HG03378 (cell line): Measurements from ENCODE around the gene KRT12.

ENCODE experiments used
- ATAC-seq: cut with Tn5 transposase; IDR thresholded peaks from one replicate; pipeline ENCODE4 v1.9.1; 2021; ENCODE audit warnings: mild to moderate bottlenecking, moderate library complexity; ENCODE audit not compliant: unreplicated experiment

Gene KRT12

DNA sequence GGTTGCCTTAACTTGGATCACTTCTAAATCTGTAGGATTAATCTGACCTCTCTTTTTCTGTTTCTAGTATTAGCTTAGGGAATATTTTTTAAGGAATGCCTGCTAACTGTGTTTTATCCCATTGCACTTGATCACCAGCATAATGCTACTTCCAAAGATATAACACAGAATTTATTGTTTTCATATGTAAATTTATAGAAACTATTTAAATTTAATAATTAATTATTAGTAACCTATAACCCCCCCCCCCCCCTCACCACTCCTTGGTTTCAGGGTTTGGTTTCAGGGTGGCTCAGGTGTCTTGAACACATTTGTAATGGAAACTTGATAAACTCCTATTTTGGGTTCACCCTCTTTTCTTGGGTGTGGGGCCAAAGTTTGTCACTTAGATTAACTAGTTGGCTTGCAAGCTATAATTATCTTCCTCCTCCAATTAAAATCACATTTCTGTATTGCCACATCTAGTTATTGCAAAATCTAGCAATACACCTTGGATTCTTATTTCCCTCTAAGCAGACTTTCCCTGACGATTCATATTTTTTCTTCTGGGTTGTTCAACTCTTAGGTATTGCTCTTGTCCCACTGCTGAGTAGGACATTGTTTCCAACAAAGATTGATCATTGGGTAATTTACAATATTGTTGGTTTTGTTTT is 18.3 kb downstream of the KRT12 start:
- no peak for ATAC-seq

DNA sequence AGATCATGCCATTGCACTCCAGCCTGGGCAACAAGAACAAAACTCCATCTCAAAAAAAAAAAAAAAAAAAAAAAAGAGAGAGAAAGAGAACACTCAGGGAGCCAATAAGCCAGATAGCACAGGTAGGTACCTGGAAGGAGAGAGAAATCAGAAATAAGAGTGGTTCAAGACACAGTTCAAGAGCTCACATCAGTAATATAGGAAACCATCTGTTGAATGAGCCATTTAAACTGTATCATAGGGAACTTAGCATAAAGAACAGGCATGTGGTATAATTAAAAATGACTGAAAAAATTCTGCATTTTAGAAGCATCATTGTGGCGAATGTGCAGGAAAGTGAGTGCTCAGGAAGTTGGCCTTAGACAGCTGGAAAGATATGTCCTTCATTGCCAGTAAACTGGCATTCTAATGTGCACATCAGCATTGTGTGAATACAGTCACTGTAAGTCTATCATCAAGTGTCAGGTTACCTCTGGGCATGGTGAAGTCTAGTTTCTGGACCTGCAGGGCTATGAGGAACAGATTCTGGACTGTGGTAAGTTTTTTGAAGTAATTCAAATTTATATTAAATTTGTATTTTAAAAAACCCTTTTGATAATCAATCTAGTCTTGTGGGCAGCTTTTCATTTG is 20.4 kb downstream of the KRT12 start:
- no peak for ATAC-seq

- ATAC-seq: no peak
These were observed 22.3 kb downstream of the KRT12 start for GRCh38 chr17:40844671-40845107.

- ATAC-seq: no peak
These were observed 23.8 kb downstream of the KRT12 start for GRCh38 chr17:40843242-40843641.

DNA sequence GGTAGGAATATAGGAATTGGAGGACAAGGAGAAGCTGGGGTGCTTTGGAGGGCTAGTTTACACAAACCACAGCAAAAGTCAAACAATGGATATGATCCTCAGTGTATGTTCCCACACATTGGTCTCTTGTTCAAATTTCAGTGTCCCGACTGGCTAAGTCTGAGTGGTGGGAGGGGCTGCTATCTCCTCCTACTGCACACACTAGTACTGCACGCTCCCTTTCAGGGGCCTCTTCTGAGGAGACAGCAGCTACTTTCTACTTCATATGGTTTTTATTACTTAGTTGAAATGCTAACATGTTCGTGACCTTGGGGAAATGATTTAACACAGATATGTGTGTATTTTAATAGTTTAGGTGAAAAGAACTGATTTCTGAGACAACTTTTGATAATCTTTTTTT is 25.8 kb downstream of the KRT12 start:
- ATAC-seq: no peak

DNA sequence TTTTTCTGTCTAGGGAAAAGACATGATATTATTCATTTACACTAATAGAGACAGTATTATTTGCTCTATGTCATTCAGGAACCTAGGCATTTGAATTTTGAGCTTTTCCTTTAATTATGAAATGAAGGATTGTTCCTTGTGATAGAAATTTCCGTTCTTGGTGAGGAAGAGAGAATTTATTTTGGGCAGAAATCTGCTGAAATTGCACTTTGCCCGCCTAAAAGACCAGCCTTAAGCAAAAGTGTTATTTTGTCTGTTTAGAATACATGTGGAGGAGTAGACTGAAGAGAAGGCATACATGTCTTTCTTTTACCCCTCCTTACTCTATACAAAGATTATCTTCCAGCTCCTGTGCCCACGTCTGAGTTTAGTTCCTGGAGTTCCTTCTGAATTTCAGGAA is 27.8 kb downstream of the KRT12 start:
- ATAC-seq: no peak

DNA sequence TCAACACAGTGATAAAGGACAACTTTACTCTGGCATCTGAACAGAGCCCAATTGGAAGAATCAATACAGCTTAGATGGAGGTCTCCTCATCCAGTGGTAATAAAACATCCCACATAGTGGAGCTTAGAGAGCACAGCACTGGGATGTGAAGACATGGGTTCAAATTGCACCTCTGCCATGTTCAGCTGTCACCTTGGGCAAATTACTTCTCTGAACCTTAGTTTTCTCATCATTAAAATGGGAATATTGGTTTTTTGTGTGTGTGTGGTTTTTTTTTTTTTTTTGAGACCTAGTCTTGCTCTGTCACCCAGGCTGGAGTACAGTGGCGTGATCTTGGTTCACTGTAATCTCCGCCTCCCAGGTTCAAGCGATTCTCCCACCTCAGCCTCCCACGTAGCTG is 31.0 kb downstream of the KRT12 start:
- no peak for ATAC-seq

- no peak for ATAC-seq
These were observed 33.1 kb downstream of the KRT12 start for GRCh38 chr17:40833882-40834281.

DNA sequence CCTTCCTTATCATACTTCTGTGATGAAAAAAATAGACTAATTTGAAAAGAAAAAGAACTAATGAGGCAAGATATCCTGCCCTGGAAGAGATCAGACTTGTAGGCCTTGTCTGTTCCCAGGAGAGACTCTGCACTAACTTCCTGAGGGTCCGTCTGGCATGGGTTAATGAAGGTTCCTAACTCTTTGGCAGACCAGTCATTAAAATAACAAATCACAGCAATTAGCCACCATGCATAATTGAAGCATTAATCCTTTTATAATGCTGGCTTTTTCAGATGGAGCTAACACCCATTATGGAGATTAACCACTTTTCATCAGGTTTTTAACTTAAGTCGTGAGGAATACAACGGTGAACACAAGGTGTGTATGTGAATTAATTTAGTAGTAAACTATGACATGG is 34.2 kb downstream of the KRT12 start:
- no peak for ATAC-seq

DNA sequence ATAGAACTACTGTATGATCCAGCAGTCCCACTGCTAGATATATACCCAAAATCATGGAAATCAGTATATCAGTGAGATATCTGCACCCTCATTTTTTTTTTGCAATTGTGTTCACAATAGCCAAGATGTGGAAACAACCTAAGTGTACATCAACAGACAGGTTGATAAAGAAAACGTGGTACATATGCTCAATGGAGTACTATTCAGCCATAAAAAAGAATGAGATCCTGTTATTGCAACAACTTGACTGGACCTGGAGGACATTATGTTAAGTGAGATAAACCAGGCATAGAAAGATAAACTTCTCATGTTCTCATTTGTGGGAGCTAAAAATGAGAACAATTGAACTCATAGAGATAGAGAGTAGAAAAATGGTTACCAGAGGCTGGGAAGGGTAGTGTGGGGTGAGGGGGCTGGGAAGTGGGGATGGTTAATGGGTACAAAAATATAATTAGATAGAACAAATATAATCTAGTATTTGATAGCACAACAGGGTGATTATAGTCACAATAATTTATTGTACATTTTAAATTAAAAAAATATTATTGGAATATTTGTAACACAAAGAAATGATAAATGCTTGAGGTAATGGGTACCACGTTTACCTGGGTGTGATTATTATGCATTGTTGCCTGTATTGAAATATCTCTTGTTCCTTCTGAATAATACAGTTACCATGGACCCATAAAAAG is 36.8 kb downstream of the KRT12 start:
- ATAC-seq: no peak

GRCh38 chr17:40828454-40829044 is 38.5 kb downstream of the KRT12 start:
- no peak for ATAC-seq

- no peak for ATAC-seq
These were observed 39.1 kb downstream of the KRT12 start for GRCh38 chr17:40827746-40828453.

DNA sequence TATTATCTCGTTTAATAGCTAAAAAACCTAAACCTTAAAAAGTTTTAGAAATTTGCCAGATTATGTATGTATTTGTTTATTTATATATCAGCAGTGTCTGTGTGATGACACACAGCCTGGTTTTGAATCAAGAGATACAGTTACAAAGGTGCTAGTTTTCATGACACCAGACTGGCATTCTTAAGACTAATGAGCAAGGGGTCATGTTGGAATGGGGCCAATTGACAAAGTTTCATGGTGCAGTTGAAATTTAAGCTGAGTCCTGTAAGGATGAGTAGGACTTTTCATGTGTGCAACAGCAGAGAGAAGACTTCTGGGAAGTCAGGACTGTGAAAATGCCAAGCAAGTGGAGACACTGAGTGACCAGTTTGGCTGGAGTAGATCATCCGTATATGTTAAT is 41.4 kb downstream of the KRT12 start:
- ATAC-seq: no peak

DNA sequence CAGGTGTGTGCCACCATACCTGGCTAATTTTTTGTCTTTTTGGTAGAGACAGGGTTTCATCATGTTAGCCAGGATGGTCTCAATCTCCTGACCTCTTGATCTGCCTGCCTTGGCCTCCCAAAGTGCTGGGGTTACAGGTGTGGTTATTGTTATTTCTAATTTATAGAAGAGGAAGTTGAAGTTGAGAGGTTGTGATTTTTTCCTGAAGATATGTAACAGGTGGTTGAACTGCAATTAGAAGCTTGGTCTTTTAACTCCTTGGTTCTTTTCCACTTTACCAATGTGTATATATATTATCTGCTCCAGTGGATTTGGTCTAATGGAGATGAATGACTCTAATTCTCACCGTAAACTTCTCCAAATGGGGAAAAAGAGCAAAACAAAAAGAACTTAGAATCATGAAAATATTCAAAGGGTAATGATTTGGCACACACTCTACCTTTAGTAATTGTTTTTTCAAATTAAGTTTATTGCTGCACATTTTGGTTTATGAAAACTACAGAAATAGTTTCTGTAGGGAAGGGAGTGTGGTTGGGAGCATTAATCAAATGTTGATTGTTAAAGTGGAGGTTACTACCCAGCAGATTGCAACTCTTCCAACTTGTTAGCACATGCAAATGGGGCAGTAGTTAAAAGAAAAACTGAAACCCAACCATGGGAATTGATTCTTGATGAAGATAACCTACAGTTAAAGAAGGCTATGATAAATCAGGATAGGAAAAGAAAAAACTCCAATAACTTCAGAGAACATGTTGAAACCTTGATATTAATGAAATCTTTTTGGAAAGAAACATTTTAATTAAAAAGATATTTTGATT is 42.8 kb downstream of the KRT12 start:
- no peak for ATAC-seq

DNA sequence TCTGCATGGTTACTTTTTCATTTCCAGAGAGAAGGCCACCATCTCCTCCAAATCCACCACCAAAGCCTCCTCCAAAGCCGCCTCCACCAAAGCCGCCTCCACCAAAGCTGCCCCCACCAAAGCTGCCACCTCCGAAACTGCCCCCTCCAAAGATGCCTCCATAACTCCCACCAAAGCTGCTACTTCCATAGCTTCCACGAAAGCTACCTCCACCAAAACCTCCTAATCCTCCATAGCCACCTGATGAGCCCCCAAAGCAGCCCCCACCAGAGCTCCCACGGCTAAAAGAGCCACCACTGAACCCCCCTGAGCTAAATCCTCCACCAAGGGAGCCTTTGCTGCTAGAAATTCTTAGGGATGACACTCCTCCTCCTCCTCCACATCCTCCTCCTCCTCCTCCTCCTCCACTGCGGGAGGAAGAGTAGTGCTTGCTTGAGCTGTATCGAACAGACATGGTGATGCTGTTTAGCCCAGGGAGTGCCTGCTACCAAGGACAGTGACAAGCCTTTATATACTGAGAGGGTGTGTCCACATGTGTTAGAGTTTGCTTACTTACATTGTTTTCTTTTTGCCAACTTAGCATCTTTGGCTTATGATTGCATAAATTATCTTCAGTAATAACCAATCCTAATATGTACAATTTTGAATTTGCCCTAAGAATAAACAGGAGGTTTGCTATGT is 44.8 kb downstream of the KRT12 start, which contains the start of gene KRT10:
Gene KRT10, minus strand, starts transcription at position 483 of the 681 bp plus-strand sequence. Its CDS starts 29 bp downstream, at position 454.
- no peak for ATAC-seq

DNA sequence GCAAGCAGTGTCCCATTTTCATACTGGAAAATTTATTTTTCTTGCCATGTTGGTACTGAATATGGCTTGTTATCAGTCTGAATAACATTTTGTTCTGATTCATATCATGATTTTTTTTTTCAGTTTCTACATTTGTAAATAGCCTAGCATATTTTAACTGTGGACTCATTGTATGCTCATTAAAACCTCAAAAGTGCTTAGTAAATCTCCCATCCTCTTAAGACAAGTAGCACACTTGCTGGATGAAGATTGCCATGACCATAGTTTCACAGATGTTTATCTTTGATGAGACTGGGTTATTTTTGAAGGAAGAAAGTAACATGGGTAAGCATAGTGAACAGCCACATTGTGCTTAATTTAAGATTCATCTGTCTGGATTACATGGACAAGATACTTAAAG is 45.5 kb downstream of the KRT12 start:
- ATAC-seq: no peak

GRCh38 chr17:40820228-40820838 is 46.7 kb downstream of the KRT12 start:
- ATAC-seq: no peak

DNA sequence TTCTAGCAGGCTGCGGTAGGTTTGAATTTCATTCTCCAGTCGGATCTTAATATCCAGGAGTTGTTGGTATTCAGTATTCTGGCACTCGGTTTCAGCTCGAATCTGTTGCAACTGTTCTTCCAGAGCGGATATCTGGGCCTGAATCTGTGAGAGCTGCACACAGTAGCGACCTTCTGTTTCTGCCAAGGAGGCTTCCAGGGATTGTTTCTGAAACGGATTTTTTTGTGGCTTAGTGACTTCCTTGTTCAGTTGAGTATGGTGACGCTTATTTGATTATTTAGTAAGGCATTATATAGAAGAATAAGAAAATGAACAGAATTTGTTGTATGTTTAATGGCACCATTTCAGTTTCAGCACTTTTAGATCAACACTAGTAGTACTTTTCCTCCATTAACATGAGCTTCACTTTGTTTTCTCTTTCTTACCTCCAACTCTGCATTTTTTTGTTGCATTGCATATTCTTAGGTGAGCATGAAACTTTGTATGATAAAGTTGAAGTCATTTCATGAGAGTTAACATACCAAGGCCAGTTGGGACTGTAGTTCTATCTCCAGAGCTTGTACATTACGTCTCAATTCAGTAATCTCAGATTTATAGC is 47.4 kb downstream of the KRT12 start:
- no peak for ATAC-seq
